ENCODE measurements around the gene COL18A1. TPM values are rescaled to one million over a fixed set of nuclear protein-coding genes. Genes with fewer than 3 reads are reported as not detected.

Gene COL18A1
- total RNA-seq, 1 donor from 2014 or later: 515 TPM

DNA sequence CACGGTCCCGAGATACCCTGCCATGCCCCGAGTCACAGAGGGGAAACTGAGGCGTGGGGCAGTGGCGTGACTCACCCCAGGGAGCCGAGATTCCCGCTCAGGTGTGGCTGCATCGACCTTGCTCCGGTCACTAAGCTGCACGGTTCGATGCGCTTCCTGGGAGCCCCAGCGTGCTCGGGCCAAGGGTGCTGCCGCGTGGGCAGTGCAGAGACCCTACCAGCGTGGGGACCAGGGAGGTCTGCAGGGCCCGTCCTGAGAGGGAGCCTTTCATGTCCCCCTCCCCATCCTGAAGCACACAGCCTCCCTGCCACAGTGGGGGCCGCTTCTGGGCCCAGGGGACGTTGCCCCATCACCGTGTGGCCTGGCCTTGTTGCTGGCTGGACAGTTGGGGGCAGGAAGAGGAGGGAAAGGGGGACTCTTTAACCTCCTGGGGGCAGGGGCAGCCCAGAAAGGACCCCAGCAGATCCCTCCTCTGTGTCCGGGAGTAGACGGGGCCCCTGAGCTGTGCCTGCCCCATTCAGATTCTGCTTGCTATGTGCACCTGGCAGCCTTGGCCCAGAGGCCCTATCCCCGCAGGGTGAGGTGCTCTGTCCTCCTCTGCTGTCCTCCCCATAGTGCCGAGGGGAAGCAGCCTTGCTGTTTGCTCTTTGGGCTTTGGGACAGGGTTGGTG lies 52.3 kb downstream of the COL18A1 start:
- peaks cover 12% of the 10 kb centered on the region for H3K36me3 Mint-ChIP-seq (ENCODE audit: unreplicated experiment)
- no peak overlapping the region for H3K4me3 Mint-ChIP-seq (ENCODE audit: unreplicated experiment)
- no peak for DNase-seq (ENCODE audit: extremely low spot score, unreplicated experiment)
- H3K4me1 Mint-ChIP-seq (ENCODE audit: unreplicated experiment): peaks cover 28% of the 10 kb centered on the region
- TF ChIP-seq CTCF (IDR thresholded peaks at IDR 0.05): no peak
- no peaks in the 10 kb centered on the region for H3K27me3 Mint-ChIP-seq (ENCODE audit: unreplicated experiment)
- H3K9me3 Mint-ChIP-seq (ENCODE audit: unreplicated experiment): peaks cover 10% of the 10 kb centered on the region
- no peak overlapping the region for H3K27ac Mint-ChIP-seq (ENCODE audit: unreplicated experiment)

GRCh38 chr21:45457832-45458172 lies 52.8 kb downstream of the COL18A1 start:
- TF ChIP-seq CTCF (IDR thresholded peaks at IDR 0.05): no peak
- no peak for DNase-seq (ENCODE audit: extremely low spot score, unreplicated experiment)
- peaks cover 28% of the 10 kb centered on the region for H3K4me1 Mint-ChIP-seq (ENCODE audit: unreplicated experiment)
- peaks cover 15% of the 10 kb centered on the region for H3K9me3 Mint-ChIP-seq (ENCODE audit: unreplicated experiment)
- no peaks in the 10 kb centered on the region for H3K27me3 Mint-ChIP-seq (ENCODE audit: unreplicated experiment)
- no peak overlapping the region for H3K4me3 Mint-ChIP-seq (ENCODE audit: unreplicated experiment)
- H3K27ac Mint-ChIP-seq (ENCODE audit: unreplicated experiment): no peak overlapping the region
- peaks cover 17% of the 10 kb centered on the region for H3K36me3 Mint-ChIP-seq (ENCODE audit: unreplicated experiment)

GRCh38 chr21:45458281-45459170 lies 53.6 kb downstream of the COL18A1 start:
- H3K27ac Mint-ChIP-seq (ENCODE audit: unreplicated experiment): no peak overlapping the region
- H3K4me3 Mint-ChIP-seq (ENCODE audit: unreplicated experiment): no peak overlapping the region
- peaks cover 21% of the 10 kb centered on the region for H3K36me3 Mint-ChIP-seq (ENCODE audit: unreplicated experiment)
- DNase-seq (ENCODE audit: extremely low spot score, unreplicated experiment): no peak
- no peaks in the 10 kb centered on the region for H3K27me3 Mint-ChIP-seq (ENCODE audit: unreplicated experiment)
- TF ChIP-seq CTCF (IDR thresholded peaks at IDR 0.05): no peak
- H3K9me3 Mint-ChIP-seq (ENCODE audit: unreplicated experiment): peaks cover 16% of the 10 kb centered on the region
- H3K4me1 Mint-ChIP-seq (ENCODE audit: unreplicated experiment): peaks cover 24% of the 10 kb centered on the region

DNA sequence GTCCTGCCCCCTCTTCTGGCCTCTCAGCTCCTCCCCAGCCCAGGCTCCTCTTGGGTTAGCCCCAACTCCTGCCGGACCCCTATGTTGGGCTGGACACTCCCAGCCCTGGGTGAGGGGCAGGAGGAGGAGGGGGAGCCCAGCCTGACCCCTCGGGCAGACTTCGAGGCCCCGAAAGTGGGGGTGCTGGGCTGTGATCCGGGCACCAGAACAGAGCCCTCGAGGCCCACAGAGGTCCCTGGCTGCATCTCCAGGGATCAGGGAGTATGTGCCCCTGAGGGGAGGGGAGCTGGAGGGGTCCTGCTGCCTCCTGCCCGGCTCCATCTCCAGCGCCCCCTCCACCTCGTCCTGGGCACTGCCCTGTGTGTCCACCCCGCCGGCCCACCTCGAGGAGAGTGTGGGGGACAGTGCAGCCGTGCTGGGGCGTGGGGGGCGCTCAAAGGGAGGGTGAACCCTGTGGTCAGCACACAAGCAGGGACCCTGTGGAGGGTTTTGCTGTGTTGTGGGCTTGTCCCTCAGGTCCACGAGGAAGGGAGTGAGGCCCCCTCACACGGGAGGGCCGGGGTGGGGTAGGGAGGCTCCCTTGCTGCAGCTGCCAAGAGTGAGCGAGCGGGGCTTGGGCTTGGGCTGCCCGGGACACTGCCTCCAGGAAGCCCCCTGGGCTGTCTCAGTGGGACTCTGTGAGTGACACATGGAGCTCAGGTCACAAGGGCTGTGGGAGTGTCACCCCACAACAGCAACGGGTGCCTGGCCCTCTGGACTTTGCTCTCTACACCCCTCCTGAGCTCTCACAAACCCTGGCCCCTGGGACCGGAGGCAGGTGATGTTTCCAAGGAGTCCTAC lies 54.4 kb downstream of the COL18A1 start:
- TF ChIP-seq CTCF (IDR thresholded peaks at IDR 0.05): no peak
- peaks cover 16% of the 10 kb centered on the region for H3K9me3 Mint-ChIP-seq (ENCODE audit: unreplicated experiment)
- H3K27me3 Mint-ChIP-seq (ENCODE audit: unreplicated experiment): no peaks in the 10 kb centered on the region
- H3K27ac Mint-ChIP-seq (ENCODE audit: unreplicated experiment): no peak overlapping the region
- peaks cover 25% of the 10 kb centered on the region for H3K36me3 Mint-ChIP-seq (ENCODE audit: unreplicated experiment)
- DNase-seq (ENCODE audit: extremely low spot score, unreplicated experiment): no peak
- no peak overlapping the region for H3K4me3 Mint-ChIP-seq (ENCODE audit: unreplicated experiment)
- H3K4me1 Mint-ChIP-seq (ENCODE audit: unreplicated experiment): peaks cover 20% of the 10 kb centered on the region

Data from osteocyte (in vitro differentiated cells).